CD8-positive, alpha-beta memory T cell (primary cell): ENCODE measurements around the gene P2RY12. TPM values are rescaled to one million over a fixed set of nuclear protein-coding genes. Genes with fewer than 3 reads are reported as not detected.

Experiments used
- CTCF ChIA-PET: fragments of 350-600 bp; sonication (Branson Sonifier 250); formaldehyde crosslinking; loops from one replicate; lab custom pipeline; 2021; ENCODE audit warnings: antibody characterized with exemption; lab: Charles Lee
- POLR2A ChIA-PET: fragments of 350-600 bp; sonication (Branson Sonifier 250); formaldehyde crosslinking; loops from one replicate; lab custom pipeline; 2021; ENCODE audit warnings: antibody characterized with exemption; lab: Charles Lee
- DNase-seq, 5 donors: peaks; one replicate each; pipeline versions ENCODE4 v3.0.0 to v3.0.0-alpha.2; 2020 to 2022; ENCODE audit warnings: mixed read lengths in 1 of 5
- H3K27ac ChIP-seq: one replicate; pipeline ENCODE4 v1.7.0; 2013; ENCODE audit warnings: low read depth, mild to moderate bottlenecking, low read length, moderate library complexity
- H3K27me3 ChIP-seq: 2 replicates; pipeline ENCODE4 v1.7.0; 2013; ENCODE audit warnings: low read length, mild to moderate bottlenecking; ENCODE audit not compliant: insufficient read depth, poor library complexity, severe bottlenecking
- H3K36me3 ChIP-seq: 2 replicates; pipeline ENCODE4 v1.7.0; 2013; ENCODE audit warnings: mild to moderate bottlenecking, low read length, moderate library complexity; ENCODE audit not compliant: insufficient read depth
- H3K4me1 ChIP-seq: 2 replicates; pipeline ENCODE4 v1.7.0; 2013; ENCODE audit warnings: mild to moderate bottlenecking, low read length, moderate library complexity; ENCODE audit not compliant: insufficient read depth
- H3K4me3 ChIP-seq: 2 replicates; pipeline ENCODE4 v1.7.0; 2013; ENCODE audit warnings: mild to moderate bottlenecking, low read length
- H3K9me3 ChIP-seq: 2 replicates; pipeline ENCODE4 v1.7.0; 2013; ENCODE audit warnings: mild to moderate bottlenecking, low read length
- H3K27ac Mint-ChIP-seq, 8 donors: one replicate each; pipeline ENCODE4 v1.8.0; 2020 to 2021; ENCODE audit warnings: mixed read lengths in 8 of 8, mild to moderate bottlenecking in 6 of 8, inconsistent platforms in 3 of 8, moderate library complexity in 3 of 8
- H3K27me3 Mint-ChIP-seq, 2 donors: one replicate each; pipeline ENCODE4 v1.8.0; 2020 to 2021; ENCODE audit warnings: mixed read lengths in 2 of 2, mild to moderate bottlenecking in 1 of 2, moderate library complexity in 1 of 2
- H3K36me3 Mint-ChIP-seq, 3 donors: one replicate each; pipeline ENCODE4 v1.8.0; 2020 to 2021; ENCODE audit warnings: mixed read lengths in 3 of 3, inconsistent platforms in 1 of 3, mild to moderate bottlenecking in 1 of 3
- H3K4me1 Mint-ChIP-seq, 3 donors: one replicate each; pipeline ENCODE4 v1.8.0; 2020 to 2021; ENCODE audit warnings: mixed read lengths in 3 of 3, inconsistent platforms in 1 of 3, mild to moderate bottlenecking in 1 of 3
- H3K4me3 Mint-ChIP-seq, 7 donors: one replicate each; pipeline ENCODE4 v1.8.0; 2020 to 2021; ENCODE audit warnings: mixed read lengths in 7 of 7, mild to moderate bottlenecking in 6 of 7, moderate library complexity in 4 of 7, inconsistent platforms in 2 of 7
- H3K9me3 Mint-ChIP-seq, 5 donors: one replicate each; pipeline ENCODE4 v1.8.0; 2020 to 2022; ENCODE audit warnings: mixed read lengths in 5 of 5, mild to moderate bottlenecking in 3 of 5, moderate library complexity in 2 of 5, inconsistent platforms in 1 of 5
- polyA plus RNA-seq: library from polyadenylated mRNA; unstranded; fragments of 300-500 nt; fragmentation: Illumina TruSeq; gene quantifications from one replicate; pipeline ENCODE4 v1.2.3, GENCODE V29; 2021
- total RNA-seq, 2 experiments: library from RNA; stranded (reverse); gene quantifications; one replicate each; pipeline ENCODE4 v1.2.3, GENCODE V29; 2021

Gene P2RY12
- total and polyA plus RNA-seq, 3 experiments from 2014 or later = not detected

DNA sequence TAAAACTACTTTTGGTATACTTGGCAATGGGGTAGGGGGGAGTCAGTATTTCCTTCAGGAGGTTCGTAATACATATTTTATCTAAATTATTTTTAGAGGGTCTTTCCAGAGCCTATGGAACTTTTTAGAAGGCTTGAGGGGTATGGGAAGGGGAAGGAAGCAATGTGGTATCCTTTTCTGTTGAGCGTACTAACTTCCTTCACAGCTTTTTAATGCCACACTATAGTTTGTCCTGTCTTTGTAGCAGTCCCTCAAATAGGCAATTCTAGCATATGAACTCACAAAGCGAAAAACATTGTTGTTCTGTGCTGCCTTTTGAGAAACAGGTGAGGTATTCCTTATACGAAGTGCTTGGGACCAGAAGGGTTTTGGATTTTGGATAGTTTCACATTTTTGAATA lies 32.9 kb downstream of the P2RY12 start:
- no peaks in the 10 kb centered on the region for H3K36me3 ChIP-seq
- H3K9me3 Mint-ChIP-seq = no peaks in the 10 kb centered on the region
- POLR2A ChIA-PET = no interaction called here
- H3K4me3 Mint-ChIP-seq = no peak overlapping the region
- H3K36me3 Mint-ChIP-seq = no peaks in the 10 kb centered on the region
- H3K9me3 ChIP-seq = no peaks in the 10 kb centered on the region
- H3K27me3 Mint-ChIP-seq = peaks cover 6 to 59% of the 10 kb centered on the region in 2 donors
- no peak overlapping the region for H3K27ac ChIP-seq
- H3K27me3 ChIP-seq = no peaks in the 10 kb centered on the region
- peaks cover 0 to 3% (median under 1%) of the 10 kb centered on the region in 3 donors for H3K4me1 Mint-ChIP-seq
- no peak overlapping the region for H3K27ac Mint-ChIP-seq
- no peak overlapping the region for H3K4me3 ChIP-seq
- CTCF ChIA-PET = no interaction called here
- no peaks in the 10 kb centered on the region for H3K4me1 ChIP-seq
- DNase-seq = no peak

DNA sequence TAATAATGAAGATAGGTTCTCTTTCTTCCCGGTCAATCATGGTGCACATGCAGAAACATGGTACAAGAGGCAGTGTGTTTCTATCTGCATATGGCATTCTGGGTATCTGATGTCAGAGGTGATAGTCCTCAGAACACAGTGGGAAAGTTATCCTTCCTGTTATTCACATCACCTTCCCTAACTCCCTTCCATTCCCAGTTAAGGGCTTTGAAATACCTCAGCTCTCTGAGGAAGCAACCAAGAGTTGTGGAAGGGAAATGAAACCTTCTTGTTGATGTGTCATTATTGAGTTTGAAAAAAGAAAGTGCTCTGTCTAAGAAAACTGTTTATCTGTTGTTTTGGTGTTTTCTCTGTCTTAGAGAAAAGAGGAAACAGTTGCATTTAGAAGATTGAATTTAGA lies 33.3 kb downstream of the P2RY12 start:
- Histone ChIP-seq H3K4me3 (no peak overlapping the region), H3K9me3 (no peaks in the 10 kb centered on the region)
- H3K27ac Mint-ChIP-seq = no peak overlapping the region

DNA sequence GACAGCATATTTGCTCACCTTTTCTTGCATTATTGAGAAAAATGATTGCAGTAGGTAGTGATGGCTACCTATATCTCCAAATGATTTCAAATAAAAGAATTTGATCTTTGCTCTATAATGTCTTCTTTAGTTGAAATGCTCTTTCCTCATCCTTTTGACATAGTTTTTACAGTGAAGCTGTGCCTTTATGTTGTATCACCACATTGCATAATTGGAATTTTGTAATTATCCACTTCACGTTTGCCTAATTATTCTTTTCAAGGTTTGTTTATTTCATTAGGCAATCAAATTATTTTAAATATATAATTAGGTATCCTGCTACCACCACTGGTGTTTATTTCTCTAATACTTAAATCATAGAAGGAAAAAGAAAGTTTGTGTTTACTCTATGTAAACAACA lies 33.9 kb downstream of the P2RY12 start:
- Mint-ChIP-seq H3K36me3 (no peaks in the 10 kb centered on the region), H3K4me3 (no peak overlapping the region), H3K9me3 (no peaks in the 10 kb centered on the region), H3K27ac (no peak overlapping the region), H3K4me1 (peaks cover 10 to 12% (median 10%) of the 10 kb centered on the region in 3 donors), H3K27me3 (peaks cover 9 to 69% of the 10 kb centered on the region in 2 donors)
- DNase-seq = no peak
- ChIA-PET POLR2A (no interaction called here), CTCF (no interaction called here)
- Histone ChIP-seq H3K9me3 (no peaks in the 10 kb centered on the region), H3K27ac (no peak overlapping the region), H3K27me3 (no peaks in the 10 kb centered on the region), H3K36me3 (no peaks in the 10 kb centered on the region), H3K4me3 (no peak overlapping the region), H3K4me1 (no peaks in the 10 kb centered on the region)

More for the DNA sequence above, 33.3 kb downstream of the P2RY12 start:
- no peaks in the 10 kb centered on the region for H3K4me1 ChIP-seq
- no peak for DNase-seq
- peaks cover 4 to 7% (median 5%) of the 10 kb centered on the region in 3 donors for H3K4me1 Mint-ChIP-seq
- peaks cover 9 to 63% of the 10 kb centered on the region in 2 donors for H3K27me3 Mint-ChIP-seq
- H3K27me3 ChIP-seq = no peaks in the 10 kb centered on the region
- no peaks in the 10 kb centered on the region for H3K36me3 Mint-ChIP-seq
- CTCF ChIA-PET = no interaction called here
- no peaks in the 10 kb centered on the region for H3K9me3 Mint-ChIP-seq
- POLR2A ChIA-PET = no interaction called here
- no peak overlapping the region for H3K4me3 Mint-ChIP-seq
- H3K27ac ChIP-seq = no peak overlapping the region
- H3K36me3 ChIP-seq = no peaks in the 10 kb centered on the region

DNA sequence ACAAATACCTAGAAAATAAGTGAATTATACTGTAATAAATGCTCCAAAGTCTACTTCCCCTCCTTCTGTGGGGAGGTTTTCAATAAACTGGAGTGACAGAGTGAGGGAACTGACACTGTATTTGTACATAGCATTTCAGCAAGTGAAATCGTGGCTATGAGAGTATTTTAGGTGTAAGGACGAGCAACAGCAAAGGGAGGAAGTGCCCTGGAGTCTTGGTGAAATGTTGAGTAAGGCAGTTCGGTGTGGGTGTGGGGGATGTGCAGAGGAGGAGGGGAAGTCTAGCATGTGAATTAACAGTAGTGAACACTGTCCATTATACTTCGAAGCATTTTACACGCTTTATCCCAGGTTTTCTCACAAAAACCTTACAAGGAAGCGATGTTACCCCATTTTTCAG lies 37.1 kb downstream of the P2RY12 start:
- ChIA-PET POLR2A (no interaction called here), CTCF (no interaction called here)
- no peak overlapping the region for H3K4me3 ChIP-seq
- no peak for DNase-seq
- no peaks in the 10 kb centered on the region for H3K4me1 ChIP-seq
- no peaks in the 10 kb centered on the region for H3K36me3 Mint-ChIP-seq
- H3K27me3 ChIP-seq = no peaks in the 10 kb centered on the region
- H3K4me3 Mint-ChIP-seq = peak overlapping the region in 1 of 7 donors; percentile 15
- peaks cover 14 to 79% of the 10 kb centered on the region in 2 donors for H3K27me3 Mint-ChIP-seq
- H3K9me3 ChIP-seq = no peaks in the 10 kb centered on the region
- no peak overlapping the region for H3K27ac ChIP-seq
- peaks cover 10 to 12% (median 10%) of the 10 kb centered on the region in 3 donors for H3K4me1 Mint-ChIP-seq
- H3K36me3 ChIP-seq = no peaks in the 10 kb centered on the region
- H3K27ac Mint-ChIP-seq = no peak overlapping the region
- H3K9me3 Mint-ChIP-seq = no peaks in the 10 kb centered on the region

DNA sequence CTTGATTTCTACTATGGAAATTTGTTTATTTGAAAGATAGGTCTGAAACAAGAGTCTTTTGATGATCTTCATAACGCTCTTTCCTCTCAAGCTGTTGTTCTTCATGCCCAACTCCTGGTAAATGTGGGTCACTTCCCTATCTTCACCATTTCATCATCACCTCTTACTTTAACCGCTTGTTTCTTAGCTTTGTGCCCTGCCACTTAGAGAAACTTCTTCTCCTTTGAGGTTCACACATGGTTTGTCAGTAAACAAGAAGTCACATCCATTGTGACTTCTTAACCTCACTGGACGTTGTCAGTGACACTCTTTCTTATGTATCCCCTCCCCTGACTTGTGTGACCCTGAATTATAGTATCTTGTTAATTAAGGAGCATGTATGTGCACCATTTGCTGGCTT lies 38.3 kb downstream of the P2RY12 start:
- H3K27me3 Mint-ChIP-seq = peaks cover 14 to 72% of the 10 kb centered on the region in 2 donors
- Histone ChIP-seq H3K4me3 (no peak overlapping the region), H3K27ac (no peak overlapping the region), H3K27me3 (no peaks in the 10 kb centered on the region), H3K4me1 (no peaks in the 10 kb centered on the region), H3K9me3 (no peaks in the 10 kb centered on the region), H3K36me3 (no peaks in the 10 kb centered on the region)
- peaks cover 10 to 12% (median 10%) of the 10 kb centered on the region in 3 donors for H3K4me1 Mint-ChIP-seq
- no peaks in the 10 kb centered on the region for H3K9me3 Mint-ChIP-seq
- DNase-seq = no peak
- ChIA-PET POLR2A (no interaction called here), CTCF (interaction anchor here (1.5 kb wide), 1 partner anchor 19 kb away, joined by 4 read pairs; no protein-coding TSS in a partner anchor)
- H3K27ac Mint-ChIP-seq = peak overlapping the region in 3 of 8 donors; percentile 4 to 48 (median 5)
- H3K36me3 Mint-ChIP-seq = peaks cover 0 to 4% (median 0%) of the 10 kb centered on the region in 3 donors
- H3K4me3 Mint-ChIP-seq = peak overlapping the region in 5 of 7 donors; percentile 7 to 63 (median 36)

DNA sequence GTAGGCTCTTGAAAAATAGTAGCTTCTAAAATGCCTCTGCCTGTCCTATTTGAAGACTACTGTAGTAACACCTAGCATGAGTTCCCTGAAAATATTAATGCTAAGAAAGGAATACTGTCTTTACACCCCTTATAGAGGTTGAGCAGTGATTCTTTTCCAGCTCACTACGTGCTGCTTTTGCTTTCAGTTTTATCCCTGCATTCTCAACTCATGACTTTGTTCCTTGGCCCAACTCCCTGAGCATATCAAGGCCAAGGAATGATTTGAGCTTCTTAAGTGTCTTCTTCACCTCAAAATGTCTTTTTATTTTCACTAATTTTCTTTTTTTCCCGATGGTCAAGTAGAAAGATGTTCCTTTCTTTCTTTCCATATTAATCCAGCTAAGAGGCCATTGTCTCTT lies 38.7 kb downstream of the P2RY12 start:
- H3K27ac ChIP-seq = no peak overlapping the region
- Mint-ChIP-seq H3K9me3 (no peaks in the 10 kb centered on the region), H3K36me3 (peaks cover 0 to 4% (median 0%) of the 10 kb centered on the region in 3 donors), H3K4me1 (peaks cover 10 to 12% (median 10%) of the 10 kb centered on the region in 3 donors), H3K27ac (peak overlapping the region in 1 of 8 donors; percentile 48), H3K4me3 (peak overlapping the region in 4 of 7 donors; percentile 7 to 39 (median 25)), H3K27me3 (peaks cover 14 to 68% of the 10 kb centered on the region in 2 donors)
- H3K4me3 ChIP-seq = no peak overlapping the region
- H3K36me3 ChIP-seq = no peaks in the 10 kb centered on the region
- H3K27me3 ChIP-seq = no peaks in the 10 kb centered on the region
- ChIA-PET CTCF (interaction anchor here (0.7 to 1.5 kb wide), 2 partner anchors 18 to 34 kb away, joined by 3 to 4 read pairs; no protein-coding TSS in a partner anchor), POLR2A (no interaction called here)
- no peaks in the 10 kb centered on the region for H3K9me3 ChIP-seq
- H3K4me1 ChIP-seq = no peaks in the 10 kb centered on the region
- DNase-seq = no peak

DNA sequence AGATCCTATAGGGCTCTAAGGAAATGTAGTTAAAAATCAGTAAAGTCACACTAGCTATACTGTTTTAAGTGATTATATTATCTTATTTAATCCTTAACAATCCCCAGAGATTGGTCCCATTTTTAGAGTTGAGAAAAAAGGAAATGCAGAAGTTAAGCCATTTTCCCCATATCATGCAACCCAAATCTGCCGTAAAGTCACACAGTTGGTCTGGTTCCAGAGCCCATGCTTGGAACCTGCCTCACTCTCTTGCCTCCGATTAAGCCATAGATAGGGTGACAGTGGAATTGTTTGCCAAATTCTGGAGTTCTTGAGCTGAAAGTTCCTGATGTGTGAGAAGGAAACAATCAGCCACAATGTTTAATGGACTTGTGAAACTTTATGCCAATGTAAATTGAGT lies 52.9 kb downstream of the P2RY12 start:
- Mint-ChIP-seq H3K36me3 (no peaks in the 10 kb centered on the region), H3K27ac (no peak overlapping the region), H3K9me3 (no peaks in the 10 kb centered on the region), H3K27me3 (peaks cover 0 to 35% of the 10 kb centered on the region in 2 donors), H3K4me1 (peaks cover 4 to 8% (median 7%) of the 10 kb centered on the region in 3 donors), H3K4me3 (no peak overlapping the region)
- no peak overlapping the region for H3K4me3 ChIP-seq
- DNase-seq = no peak
- no peaks in the 10 kb centered on the region for H3K4me1 ChIP-seq
- H3K27ac ChIP-seq = no peak overlapping the region
- POLR2A ChIA-PET = no interaction called here
- H3K27me3 ChIP-seq = no peaks in the 10 kb centered on the region
- no peaks in the 10 kb centered on the region for H3K9me3 ChIP-seq
- H3K36me3 ChIP-seq = no peaks in the 10 kb centered on the region
- CTCF ChIA-PET = no interaction called here

DNA sequence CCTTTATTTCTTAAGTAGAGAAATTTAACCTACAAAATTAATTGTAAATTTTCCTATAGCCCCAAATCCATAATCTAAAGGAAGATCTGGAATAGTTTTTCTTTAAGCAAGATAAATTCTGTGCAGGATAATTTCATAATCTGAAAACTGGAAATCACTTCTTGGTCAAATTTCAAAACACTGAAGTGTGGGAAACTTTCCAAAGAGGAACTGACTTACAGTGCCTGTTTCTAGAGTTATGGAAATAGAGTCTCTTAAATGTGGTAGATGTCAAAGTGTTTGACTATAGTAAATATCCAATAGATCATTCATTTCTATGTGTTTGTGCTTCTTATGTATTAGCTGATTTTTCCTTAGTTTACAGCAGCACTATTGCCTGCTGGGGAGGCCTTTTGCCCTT lies 53.7 kb downstream of the P2RY12 start:
- Histone ChIP-seq H3K9me3 (no peaks in the 10 kb centered on the region), H3K4me1 (no peaks in the 10 kb centered on the region), H3K36me3 (no peaks in the 10 kb centered on the region), H3K27ac (no peak overlapping the region), H3K4me3 (no peak overlapping the region), H3K27me3 (no peaks in the 10 kb centered on the region)
- Mint-ChIP-seq H3K9me3 (no peaks in the 10 kb centered on the region), H3K4me3 (no peak overlapping the region), H3K36me3 (no peaks in the 10 kb centered on the region), H3K4me1 (peaks cover 4 to 8% (median 7%) of the 10 kb centered on the region in 3 donors), H3K27me3 (peaks cover 0 to 38% of the 10 kb centered on the region in 2 donors), H3K27ac (no peak overlapping the region)
- DNase-seq = no peak
- CTCF ChIA-PET = no interaction called here
- POLR2A ChIA-PET = no interaction called here
